NCI-H2107 treated with DMSO at 0.1 percent for 48 hours (cell line): Measurements from ENCODE around the gene SYNJ2BP.
"Not testable (repeated sequence)": the region's sequence is repeated elsewhere in the genome, so short reads cannot be mapped to it uniquely, and the experiment has no call there.

ENCODE experiments used
- DNase-seq: peaks from one replicate; lab custom pipeline; 2025; ENCODE audit not compliant: unreplicated experiment; lab: John Stamatoyannopoulos, UW

Gene SYNJ2BP

GRCh38 chr14:70416725-70417349 lies at the start of gene SYNJ2BP:
TSS of gene SYNJ2BP (minus strand) at chr14:70417090. CDS start at chr14:70416963, 127 bp downstream.
- DNase-seq = peak; percentile 92

DNA sequence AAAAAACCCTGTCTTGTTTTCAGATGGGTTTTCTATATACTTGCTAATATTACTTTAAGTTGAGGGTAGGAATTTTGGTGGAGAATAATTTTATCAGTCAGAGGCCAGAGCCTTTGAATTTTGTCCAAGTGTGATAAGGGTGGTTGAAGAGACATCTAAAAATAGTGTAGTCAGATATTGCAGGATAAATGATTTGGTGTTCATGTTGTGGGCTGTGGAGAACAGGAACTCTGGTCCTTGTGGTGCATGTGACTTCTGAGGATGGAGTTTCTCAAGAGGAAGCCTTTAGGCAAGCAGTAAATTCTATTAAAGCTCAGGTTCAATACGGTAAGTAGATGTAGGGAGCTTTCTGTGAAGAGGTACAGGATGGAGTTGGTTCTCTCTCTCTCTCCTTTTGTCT lies 37.8 kb upstream of the SYNJ2BP start:
- DNase-seq = no peak

- DNase-seq = no peak
These were observed 35.0 kb upstream of the SYNJ2BP start, which contains the start of gene ADAM21 for GRCh38 chr14:70451874-70452273. TSS of gene ADAM21 (plus strand) at chr14:70452174. CDS start at chr14:70457500, 5,326 bp downstream.

GRCh38 chr14:70448633-70449340 lies 31.9 kb upstream of the SYNJ2BP start:
- no peak for DNase-seq

DNA sequence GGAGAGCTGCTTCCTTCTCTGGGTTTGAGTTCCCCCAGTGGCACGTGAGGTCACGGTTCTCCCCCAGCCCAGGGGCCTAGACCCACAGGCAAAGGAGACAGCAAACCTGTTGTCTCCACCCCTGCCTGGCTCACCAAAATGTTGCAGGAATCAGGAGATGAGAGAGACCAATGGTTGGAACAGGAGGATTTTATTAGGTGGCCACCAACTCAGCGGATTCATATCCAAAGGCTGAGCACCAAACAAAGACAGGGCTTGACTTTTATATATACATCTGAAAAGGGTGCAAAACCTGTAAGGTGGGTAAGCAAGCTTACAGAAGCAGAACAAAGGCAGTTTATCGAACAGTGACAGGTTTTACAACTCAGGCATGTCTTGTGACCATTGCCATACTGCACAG lies 25.9 kb upstream of the SYNJ2BP start:
- no peak for DNase-seq

DNA sequence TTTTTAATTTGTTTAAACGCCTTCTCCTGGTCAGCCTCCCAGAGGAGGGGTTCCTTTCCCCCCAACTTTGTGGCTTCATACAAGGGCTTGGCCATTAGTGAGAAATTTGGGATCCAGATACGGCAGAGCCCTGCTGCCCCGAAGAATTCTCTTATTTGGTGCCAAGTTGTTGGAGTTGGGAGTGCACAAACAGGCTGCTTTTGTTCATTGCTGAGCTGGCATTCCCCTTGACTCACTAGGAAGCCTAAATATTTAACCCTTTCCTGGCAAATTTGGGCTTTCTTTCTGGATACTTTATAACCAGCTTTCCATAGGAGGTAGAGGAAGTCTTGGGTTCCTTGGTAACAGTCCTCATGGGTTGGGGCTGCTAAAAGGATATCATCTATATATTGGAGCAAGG lies 24.8 kb upstream of the SYNJ2BP start:
- DNase-seq = no peak

DNA sequence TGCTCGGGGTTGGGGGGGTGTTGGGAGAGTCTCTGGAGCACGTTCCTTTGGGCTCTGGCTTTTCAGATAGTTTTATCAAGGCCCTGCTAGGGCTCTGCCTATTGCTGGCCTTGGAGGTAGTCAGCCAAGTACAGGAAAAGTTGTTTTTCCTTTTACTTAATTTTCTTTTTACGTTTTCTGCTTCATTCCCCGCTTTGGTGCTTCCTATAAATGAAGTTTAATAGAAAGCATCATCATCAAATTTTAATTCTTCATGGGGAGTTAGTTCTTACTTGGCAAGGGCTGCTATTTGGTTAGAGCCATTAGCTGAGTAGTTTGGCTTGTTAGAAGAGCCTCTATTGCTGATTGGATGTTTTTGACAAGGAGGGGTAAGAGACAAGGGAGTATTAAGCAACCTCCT lies 20.0 kb upstream of the SYNJ2BP start:
- DNase-seq = no peak

DNA sequence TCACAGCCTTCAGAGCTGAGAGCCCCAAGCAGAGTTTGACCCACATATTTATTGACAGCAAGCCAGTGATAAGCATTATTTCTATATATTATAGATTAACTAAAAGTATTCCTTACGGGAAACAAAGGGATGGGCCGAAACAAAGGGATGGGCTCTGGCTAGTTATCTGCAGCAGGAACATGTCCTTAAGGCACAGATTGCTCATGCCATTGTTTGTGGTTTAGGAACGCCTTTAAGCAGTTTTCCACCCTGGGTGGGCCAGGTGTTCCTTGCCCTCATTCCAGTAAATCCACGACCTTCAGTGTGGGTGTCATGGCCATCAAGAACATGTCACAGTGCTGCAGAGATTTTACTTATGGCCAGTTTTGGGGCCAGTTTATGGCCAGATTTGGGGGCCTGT lies 9.7 kb upstream of the SYNJ2BP start:
- not testable (repeated sequence) for DNase-seq

DNA sequence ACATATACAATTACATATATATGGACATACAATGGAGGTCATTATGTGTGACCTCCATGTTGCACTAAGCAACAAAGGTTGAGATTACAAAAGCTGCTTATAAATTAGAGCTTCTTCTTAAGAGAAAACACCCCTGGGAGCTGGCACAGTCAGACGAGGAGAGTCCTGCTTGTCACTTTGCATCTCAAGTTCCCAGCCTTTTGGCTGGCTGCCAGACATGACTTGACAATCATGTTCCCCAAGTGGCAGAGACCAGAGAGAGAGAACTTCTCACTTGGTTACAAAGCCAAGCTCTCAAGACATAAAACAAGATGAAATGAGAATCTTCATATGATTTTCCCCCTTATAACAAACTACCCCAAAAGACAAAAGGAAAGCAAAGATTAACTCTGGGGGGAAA lies 8.5 kb upstream of the SYNJ2BP start:
- no peak for DNase-seq

GRCh38 chr14:70422538-70422937 lies 5.6 kb upstream of the SYNJ2BP start:
- no peak for DNase-seq

DNA sequence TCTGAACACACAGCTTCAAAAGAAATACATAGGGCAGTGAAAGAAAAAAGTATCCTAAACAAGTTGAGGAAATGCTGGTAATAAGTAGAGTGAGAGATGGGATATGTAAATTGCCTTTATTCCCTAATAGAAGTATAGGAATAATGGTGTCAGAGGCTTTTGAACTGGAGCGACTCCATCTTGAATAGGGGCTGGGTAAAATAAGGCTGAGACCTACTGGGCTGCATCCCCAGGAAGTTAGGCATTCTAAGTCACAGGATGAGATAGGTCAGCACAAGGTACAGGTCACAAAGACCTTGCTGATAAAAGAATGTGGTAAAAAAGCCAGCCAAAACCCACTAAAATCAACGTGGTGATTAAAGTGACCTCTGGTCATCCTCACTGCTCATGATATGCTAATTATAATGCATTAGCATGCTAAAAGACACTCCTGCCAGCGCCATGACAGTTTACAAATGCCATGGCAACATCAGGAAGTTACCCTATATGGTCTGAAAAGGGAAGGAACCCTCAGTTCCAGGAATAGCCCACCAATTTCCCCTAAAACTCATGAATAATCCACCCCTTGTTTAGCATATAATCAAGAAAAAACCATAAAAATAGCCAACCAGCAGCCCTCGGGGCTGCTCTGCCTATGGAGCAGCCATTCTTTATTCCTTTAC lies 2.5 kb upstream of the SYNJ2BP start:
- not testable (repeated sequence) for DNase-seq

- DNase-seq = peak; percentile 77
These were observed 559 bp downstream of the SYNJ2BP start for GRCh38 chr14:70416338-70416724.

DNA sequence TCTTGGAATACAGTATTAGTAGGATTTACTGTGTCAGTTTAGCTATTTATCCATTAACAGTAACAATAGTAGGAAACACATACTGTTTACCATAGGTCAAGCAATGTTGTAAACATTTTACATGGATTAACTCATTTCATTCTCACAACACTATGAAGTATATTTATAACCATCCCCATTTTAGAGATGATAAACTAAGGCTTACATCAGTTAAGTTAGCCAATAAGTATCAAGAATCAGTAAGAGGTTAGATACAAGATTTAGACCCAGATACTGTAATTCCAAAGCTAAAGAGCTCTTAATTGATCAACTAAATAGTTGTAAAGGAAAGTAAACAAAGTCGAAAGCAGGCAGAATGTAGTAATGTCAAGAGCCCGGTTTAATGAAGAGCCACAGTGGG lies 1.1 kb downstream of the SYNJ2BP start:
- no peak for DNase-seq

- no peak for DNase-seq
These were observed 9.3 kb downstream of the SYNJ2BP start for GRCh38 chr14:70407621-70408020.

DNA sequence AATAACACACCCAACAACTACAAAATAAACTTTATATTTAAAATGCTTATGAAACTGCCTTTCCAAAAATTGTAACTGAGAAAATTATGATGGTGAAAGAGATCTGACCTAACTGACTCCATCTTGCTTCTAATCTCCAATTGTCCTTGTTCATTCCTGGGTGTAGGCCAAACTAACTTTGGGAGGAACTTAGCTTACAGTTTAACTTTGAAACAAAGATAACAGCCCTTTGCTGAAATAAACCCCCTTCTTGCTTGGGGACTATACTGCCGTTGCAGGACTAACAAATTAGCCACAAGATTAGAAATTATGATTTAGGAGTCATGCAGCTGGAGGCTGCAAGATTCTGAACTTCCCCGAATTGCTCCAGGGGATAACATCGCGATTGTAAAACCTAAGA lies 10.7 kb downstream of the SYNJ2BP start:
- not testable (repeated sequence) for DNase-seq

GRCh38 chr14:70403335-70403734 lies 13.6 kb downstream of the SYNJ2BP start:
- DNase-seq = not testable (repeated sequence)

DNA sequence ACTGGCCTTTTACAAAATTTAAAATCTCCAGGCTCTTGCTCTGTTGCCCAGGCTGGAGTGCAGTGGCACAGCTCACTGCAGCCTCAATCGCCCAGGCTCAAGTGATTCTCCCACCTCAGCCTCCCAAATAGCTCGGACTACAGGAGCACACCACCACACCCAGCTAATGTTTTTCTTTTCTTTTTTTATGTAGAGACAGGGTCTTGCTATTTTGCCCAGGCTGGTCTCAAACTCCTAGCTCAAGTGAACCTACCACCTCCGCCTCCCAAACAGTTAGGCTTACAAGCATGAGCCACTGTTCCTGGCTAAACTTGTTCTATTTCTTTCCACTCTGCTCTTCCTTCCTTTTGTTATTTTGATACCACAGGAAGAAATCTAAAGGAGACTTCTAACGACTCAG lies 15.2 kb downstream of the SYNJ2BP start:
- no peak for DNase-seq

- no peak for DNase-seq
These were observed 18.0 kb downstream of the SYNJ2BP start for GRCh38 chr14:70398706-70399431.

- DNase-seq = no peak
These were observed 18.6 kb downstream of the SYNJ2BP start for GRCh38 chr14:70398280-70398679.

DNA sequence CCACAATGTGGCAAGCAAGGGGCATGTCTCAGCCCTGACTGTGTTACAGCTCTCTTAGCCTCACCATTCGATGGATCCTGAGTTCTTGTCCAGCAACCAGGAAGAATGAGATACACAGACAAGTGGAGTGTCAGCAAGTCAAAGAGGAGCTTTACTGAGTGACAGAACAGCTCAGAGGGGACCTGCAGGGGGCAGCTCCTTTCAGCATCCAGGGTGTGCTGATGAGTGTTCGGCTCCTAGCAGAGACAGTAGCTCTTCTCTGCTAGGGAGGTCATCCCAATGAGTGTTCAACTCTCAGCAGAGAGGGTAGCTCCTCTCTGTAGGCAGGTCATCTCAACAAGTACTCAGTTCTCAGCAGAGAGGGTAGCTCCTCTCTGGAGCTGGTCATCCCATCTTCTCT lies 19.1 kb downstream of the SYNJ2BP start:
- DNase-seq = no peak

DNA sequence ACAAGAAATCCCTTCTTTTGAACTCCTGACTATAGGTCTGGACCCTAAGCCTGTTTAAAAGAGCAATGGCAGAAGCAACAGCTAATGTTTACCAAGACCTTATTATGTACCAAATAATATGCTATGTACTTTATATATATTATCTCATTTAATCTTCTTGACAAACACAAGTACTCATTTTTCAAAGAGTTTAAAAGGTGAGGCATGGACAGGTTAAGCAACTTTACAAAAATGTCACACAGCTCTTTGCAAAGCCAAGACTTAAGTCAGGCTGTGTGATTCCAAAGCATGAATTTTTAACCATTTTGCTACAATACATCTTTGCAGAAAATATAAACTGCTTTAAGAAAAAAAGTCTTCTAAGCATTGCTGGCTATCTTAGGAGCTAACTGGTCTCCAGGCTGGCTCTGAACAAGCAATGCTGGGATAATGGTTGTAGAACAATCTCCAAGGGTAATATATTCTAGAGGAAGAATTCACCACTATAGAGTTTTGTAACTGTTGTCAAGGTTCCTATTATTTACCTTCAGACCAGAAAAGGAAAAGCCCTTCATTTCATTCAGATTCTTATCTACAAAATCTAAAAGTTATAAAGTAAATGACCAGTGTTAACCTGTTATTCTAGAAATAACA lies 22.1 kb downstream of the SYNJ2BP start:
- no peak for DNase-seq
